HuH-7 (cell line): Measurements from ENCODE around the gene CD46.
"Not testable (repeated sequence)": the region's sequence is repeated elsewhere in the genome, so short reads cannot be mapped to it uniquely, and the experiment has no call there.

ENCODE experiments used
- DNase-seq: peaks from one replicate; pipeline ENCODE4 v3.0.0; 2011; ENCODE audit warnings: low spot score

Gene CD46

DNA sequence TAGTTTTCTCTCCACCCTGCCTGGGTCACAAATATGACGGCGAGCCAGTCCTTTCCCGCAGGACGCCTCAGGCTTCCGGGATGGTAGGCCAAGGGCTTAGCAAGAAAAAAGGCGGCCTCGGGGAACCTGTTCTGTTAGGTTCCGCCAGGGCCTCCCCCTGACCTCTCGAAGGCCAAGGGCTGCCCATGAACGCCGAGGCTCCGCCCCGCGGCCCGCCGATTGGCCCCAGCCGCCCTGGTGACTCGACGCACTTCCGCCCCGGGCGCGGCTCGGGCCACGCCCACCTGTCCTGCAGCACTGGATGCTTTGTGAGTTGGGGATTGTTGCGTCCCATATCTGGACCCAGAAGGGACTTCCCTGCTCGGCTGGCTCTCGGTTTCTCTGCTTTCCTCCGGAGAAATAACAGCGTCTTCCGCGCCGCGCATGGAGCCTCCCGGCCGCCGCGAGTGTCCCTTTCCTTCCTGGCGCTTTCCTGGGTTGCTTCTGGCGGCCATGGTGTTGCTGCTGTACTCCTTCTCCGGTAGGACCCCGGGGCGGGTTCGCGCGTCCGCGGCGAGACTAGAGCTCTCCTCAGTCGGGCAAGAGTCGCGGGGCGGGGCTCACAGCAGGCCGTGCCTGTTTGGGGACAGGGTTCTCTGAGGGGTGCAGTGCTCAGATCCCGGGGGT is at the start of gene CD46:
Gene CD46 (plus strand): TSS at position 265 of the 666 bp plus-strand sequence. CDS start 159 bp downstream, at position 424.
- DNase-seq, result peak; percentile 81

DNA sequence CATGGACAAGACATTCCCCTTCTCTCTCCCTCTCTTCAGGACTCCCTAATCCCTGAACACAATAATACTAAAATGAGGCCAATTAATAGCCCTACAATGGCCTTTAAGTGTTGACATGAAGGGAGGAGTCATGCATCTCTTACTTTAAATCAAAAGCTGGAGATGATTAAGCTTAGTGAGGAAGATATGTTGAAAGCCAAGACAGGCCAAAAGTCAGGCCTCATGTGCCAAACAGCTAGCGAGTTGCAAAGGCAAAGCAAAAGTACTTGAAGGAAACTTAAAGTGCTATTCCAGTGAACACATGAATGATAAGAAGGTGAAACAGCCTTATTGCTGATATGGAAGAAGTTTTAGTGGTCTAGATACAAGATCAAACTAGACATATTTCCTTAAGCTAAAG is 49.5 kb upstream of the CD46 start:
- DNase-seq, result no peak

DNA sequence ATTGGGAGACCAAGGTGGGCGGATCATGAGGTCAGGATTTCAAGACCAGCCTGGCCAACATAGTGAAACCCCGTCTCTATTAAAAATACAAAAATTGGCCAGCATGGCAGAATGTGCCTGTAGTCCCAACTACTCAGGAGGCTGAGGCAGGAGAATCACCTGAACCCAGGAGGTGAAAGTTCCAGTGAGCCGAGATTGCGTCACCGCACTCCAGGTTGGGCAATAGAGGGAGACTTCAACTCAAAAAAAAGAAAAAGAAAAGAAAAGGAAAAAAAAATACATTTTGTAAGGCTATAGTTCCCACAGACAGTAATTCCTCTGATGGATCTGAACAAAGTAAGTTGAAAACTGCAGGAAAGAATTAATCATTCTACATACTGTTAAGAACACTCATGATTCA is 48.1 kb upstream of the CD46 start:
- no peak for DNase-seq

DNA sequence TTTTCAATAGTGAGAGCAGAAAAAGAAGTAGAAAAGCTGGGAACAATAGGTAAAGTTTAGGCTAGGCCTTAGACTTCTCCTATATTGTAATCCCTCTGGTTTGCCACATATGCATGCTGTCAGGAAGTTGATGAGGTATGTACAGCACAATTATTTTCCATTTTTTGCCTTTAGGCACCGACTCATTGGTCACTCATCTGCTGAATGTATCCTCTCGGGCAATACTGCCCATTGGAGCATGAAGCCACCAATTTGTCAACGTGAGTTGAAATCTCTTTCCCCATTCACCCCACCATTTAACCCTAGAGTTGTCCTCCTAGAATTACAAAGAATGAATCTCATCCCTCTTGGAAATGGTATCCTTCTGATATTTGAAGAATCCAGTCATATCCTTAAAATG is 43.9 kb upstream of the CD46 start:
- not testable (repeated sequence) for DNase-seq

DNA sequence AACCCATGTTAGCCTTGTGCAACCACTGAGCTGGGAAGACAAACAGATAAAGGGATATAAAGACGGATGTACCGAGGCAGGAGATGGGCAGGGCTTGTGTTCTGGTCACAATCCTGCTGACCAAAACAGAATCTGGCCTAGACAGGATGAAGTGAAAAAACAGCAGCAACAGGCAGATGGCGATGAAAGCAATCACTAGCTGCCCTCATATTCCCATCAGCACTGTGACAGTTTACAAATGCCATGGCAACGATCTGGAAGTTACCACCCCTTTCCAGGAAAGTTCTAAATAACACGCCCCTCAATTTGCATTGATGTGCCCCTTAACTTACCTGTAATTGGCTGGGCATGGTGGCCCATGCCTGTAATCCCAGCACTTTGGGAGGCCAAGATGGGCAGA is 40.6 kb upstream of the CD46 start:
- DNase-seq, result peak; percentile 33

DNA sequence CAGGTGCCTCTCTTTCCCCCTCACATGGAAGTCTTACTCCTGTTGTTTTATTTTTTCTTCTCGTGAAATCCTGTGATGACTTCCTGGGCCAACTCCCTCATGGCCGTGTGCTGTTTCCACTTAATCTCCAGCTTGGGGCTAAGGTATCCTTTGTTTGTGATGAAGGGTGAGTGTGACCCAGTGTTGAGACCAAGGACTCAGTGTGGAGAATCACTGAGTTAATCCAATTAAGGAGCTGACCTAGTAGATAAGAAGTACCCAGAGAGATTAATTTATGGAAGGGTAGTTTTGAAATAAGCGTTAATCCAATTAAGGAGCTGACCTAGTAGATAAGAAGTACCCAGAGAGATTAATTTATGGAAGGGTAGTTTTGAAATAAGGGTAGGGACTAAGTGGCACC is 39.2 kb upstream of the CD46 start:
- not testable (repeated sequence) for DNase-seq

DNA sequence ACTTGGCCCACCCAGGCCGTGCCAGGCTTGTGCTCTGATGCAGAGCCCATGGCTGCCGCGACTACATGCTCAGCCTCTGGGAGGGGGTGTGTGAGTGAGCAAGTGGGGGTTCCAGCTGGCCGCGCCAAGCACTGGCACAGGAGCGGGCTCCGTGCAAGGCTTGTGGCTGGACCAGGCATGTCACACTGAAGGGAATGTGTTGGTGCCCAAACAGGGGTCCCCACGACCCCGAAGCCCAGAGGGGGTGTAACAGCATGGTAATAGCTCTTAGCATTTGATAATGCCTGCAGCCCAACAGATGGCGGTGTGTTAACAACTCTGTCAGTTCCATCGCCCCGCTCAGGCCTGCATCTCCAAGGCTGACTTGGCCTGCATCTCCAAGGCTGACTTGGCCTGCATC is 38.3 kb upstream of the CD46 start:
- no peak for DNase-seq

DNA sequence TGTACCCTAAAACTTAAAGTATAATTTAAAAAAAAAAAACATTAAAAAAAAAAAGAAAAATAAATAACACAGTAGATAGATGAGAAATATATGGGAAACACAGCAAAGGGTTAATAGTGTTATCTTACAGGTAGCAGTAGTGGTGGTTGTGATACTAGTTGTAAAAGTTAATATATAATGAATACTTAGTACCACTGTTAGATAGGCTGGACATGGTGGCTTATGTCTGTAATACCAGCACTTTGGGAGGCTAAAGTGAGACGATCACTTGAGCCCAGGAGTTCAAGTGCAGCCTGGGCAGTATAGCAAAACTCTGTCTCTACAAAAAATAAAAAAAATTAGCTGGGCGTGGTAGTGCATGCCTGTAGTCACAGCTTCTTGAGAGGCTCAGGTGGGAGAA is 32.6 kb upstream of the CD46 start:
- DNase-seq, result peak; percentile 39

DNA sequence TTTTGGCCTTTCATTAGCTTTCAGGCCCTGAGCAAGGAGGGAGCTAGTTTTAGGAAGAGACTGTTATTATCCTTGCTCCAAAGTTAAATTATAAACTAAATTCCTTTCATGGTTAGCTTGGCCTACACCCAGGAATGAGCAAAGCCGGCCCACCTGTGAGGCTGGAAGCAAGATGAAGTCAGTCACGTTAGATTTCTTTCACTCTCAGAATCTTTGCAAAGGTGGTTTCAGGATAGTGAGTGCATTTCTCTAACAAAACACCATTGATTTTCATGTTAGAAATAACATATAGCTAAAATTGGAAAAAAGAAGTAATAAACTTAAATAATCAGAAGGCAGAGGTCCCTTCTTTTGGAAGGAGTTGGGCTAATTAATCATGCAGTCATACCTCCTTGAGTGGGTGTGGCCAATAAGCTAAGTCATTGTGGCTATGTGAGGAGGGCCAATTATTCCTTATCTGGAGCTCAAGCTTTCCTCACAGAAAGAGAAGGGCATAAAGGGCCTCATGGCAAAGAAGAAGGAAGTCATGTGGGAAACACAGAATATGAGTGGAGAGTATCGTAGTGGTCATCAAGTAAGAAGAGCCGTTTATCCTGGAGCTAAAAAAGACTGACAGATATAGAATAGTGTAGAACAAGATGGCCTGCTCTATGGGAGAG is 23.5 kb upstream of the CD46 start:
- DNase-seq, result not testable (repeated sequence)

DNA sequence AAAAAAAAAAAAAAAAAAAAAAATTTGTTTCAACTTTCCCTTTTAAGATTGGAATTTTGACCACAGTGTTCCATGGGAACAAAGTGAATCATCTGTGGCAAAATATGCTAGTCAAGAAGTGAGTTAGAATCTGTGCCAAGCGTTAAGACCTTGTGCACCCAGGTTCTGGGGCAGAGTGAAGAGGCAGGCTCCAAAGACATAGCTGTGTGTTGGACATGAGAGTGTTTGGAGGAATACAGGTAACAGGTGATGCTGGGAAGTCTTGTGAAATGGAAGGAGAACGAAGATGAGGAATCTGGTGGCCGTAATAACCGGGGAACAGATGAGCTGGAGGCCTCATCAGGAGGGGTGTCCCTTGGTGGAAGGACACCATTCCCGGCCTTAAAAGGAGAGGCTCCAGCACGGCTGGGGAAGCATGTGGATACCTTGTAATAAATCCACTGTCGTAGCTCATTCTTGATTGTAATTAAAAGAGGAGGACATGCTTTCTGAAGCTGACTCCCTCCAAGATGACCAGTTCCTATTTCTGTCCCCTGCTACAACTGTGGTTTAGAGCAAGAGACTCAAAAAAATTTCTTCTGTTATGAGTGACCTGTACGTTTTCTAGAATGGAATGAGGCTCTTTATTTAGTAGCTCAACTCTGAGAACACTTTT is 14.2 kb upstream of the CD46 start:
- DNase-seq, result not testable (repeated sequence)

DNA sequence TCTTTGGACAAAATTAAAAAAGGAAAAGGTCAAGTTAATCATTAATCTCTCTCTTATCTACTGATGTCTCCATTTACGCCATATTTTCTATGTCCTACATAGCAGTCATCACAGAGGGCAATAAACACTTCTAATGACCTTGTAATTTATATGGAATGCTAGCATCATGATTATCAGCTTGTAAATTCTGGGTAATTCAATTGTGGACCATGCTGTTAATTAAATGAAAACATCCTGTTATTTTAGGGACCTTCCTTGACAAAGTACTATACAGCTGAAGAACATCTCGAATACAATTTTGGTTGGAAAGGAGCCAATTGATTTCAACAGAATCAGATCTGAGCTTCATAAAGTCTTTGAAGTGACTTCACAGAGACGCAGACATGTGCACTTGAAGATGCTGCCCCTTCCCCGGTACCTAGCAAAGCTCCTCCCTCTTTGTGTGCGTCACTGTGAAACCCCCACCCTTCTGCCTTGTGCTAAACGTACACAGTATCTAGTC is 13.6 kb upstream of the CD46 start:
- peak; percentile 39 for DNase-seq

DNA sequence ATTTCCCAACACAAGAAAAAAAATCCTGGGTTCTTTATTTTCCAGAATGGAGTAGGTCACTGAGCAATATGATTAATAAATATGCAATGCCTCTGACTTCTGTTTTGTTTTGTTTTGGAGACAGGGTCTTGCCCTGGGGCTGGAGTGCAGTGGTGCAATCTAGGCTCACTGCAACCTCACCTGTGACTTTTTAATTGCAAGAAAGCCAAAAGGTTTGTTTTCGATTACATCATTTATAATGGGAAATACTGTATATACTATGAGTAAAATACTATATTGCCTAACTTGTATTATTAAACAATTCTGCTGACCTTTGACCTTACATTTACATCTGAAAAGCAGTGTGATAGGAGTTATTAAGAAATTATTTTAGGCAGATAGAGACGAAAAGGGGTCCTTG is 11.6 kb upstream of the CD46 start:
- no peak for DNase-seq

DNA sequence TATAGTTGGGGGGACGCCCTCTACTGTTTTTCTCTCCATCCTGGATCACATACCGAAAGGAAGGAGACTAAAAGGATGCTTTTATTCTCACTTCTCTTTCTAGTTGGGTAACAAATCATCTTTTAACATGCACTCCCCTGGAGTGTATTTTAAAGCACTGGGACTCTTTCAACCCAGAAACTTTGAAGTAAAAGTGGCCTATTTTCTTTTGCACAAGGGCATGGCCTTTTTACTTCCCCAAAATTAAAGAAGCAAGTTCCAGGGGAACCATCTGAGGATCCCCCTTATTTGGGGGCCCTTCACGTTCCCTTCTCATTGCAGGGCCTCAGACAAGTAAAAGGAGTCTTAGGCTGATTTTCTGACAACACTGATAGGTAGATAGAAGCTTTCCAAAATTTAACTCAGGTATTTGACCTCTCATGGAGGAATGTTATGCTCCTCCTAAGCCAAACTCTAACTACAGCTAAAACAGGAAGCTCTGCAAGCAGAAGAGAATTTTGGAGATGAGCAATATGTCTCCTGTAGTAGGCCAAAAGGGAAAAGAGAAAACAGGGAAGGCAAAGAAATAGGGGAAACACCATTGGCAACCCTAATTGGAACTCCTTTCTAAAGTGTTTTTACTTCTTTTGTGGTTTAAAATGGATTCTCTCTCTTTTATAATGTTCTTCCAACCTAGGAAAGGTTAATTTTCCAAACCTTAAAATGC is 8.9 kb upstream of the CD46 start:
- DNase-seq, result no peak

DNA sequence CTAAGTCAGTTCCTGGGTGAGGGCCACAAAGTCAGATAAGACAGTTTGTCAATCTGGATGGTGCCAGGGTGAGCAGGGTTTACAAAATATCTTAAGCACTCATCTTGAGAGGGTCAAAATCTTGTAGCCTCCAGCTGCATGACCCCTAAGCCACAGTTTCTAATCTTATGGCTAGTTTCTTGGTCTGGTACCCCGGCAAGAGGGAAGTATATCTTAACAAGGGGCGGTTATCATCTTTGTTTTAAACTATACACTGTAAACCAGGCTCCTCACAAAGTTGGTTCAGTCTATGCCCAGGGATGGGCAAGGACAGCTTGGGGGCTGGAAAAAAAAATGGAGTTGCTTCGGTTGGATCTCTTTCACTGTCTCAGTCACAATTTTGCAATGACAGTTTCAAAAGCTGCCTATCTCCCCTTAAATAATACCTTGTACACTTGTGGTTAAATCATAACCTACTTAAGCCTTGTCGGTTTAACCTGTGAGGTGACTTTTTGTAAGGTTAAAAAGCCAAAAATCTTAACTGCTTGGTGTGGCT is 7.8 kb upstream of the CD46 start:
- no peak for DNase-seq

DNA sequence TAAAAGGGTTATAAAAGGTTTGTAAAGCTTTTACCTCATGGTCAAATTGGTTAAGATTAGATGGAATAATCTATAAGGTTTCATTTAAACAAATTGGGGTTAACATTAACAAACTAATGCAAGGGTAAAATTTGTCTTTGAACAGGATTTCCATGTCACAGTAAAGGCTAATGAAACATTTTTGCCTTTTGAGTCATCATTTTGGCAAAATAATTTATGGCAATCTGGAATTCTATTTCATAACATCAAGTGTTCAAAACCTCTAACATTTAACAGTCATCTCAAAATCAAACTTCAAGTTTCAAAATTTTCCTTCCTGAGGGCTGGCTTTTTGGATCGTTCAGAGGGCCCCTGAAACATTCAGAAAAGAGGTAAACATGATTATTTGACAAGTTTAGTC is 6.6 kb upstream of the CD46 start:
- DNase-seq, result no peak

DNA sequence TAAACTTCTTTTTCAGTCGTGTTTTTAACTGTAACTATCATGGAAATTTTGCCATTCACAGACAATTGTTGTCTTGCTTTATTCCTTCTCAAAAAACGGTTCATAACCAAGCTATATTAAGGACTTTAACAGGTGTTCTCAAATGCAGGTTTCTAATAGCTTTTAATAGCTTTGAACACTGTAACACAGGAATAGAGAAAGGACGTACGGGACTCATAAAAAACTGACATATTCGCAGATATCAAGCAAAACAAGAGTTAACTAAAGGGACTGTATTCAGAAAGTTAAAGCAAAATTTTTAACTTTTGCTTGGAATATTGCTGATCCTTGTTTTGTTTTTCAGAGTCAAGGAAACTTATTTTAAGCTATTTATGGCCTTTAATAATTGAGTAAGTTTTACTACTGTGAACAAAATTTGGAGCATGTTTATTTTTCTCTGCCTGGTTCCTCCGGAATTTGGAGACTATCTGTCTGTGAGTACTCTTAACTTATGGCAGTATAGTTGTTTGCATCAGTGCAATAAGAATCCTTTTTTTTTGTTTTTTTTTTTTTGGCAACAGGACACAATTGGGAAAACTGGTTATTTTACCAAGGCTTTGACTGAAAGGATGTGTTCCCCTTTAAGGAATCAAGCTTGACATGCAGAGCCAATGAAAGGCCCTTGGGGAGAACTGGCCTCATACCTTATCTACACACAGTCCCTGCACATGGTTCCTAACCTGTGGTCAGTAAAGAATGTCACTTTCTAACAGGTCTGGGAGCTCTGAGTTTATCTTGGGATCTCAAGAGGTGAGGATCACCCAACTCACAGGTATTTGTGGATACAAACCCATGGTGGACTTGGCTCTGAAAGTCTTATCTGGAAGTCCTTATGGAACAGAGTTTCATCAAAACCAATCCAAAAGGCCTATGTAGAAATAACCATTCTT is 5.8 kb upstream of the CD46 start:
- DNase-seq, result no peak

DNA sequence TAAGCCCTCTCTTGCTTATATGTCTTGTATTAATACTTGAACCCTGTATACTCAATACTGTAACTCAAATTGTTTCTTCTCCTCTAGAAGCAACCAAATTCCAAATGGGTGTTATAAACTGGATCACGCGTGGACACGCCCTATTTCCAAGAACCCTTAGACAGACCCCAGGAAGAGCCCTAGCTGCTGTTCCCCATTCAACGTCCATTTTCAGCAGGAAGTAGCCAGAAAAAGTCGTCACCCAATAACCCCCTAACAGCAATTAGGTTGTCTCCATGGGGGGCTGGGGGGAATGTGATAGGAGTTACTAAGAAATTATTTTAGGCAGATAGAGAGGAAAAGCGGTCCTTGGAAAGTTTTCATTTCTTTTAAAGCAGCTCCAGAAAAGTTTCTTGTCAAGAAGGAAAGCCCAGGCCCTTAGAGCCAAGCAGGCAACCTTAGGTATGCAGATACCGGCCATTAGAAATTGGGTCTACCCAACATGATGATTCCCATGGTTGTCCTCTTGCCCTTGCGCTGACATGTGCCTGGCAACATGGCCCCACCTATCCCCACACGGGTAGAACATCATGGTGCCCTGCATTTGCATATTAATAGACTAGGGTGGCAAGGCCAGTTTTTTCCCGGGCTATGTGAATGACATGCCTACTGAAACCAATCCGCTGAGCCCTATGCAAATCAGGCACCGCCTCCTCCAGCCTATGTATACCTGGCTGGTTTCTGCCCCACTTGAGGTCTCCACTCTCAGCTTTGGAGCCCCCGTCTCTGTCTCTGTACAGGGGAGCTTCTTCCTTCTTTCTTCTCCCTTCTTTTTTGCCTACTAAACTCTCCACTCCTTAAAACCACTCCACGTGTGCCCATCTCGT is 4.0 kb upstream of the CD46 start:
- DNase-seq, result no peak

DNA sequence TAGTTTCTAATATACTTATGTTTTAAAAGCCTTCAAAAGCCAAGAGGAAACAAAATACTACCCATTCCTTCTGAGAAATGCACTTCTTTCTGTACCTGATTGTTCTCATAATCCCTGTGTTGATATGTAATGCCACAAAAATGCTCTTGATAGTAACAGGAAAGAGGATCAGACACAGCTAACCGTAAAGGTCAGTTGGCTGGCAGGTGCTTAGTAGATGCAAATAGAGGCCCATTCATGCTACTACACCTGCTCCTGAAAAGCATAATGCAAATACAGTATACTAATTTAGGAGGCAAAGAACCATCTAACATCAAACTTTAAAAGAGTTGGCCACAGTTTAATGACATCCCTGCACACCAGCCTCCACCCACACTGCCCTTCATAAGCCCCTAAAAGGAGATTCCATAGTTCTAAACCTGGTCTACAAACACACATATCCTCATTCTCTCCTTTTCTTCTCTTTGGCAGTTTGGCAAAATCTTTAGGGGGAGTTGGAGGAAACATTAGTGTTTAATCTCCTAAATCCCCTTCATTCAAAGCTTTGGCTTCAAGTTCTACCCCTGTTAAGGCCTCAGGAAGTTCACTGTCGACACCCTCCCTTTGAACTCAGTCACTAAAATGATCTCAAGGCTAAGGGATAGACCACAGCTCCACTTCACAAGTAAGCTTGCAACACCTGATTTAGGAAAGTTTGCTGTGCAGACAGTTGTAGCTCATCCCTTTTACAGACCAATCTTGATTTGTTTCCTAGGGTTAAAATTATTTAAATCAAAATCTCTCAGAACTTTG is 2.9 kb upstream of the CD46 start:
- no peak for DNase-seq

DNA sequence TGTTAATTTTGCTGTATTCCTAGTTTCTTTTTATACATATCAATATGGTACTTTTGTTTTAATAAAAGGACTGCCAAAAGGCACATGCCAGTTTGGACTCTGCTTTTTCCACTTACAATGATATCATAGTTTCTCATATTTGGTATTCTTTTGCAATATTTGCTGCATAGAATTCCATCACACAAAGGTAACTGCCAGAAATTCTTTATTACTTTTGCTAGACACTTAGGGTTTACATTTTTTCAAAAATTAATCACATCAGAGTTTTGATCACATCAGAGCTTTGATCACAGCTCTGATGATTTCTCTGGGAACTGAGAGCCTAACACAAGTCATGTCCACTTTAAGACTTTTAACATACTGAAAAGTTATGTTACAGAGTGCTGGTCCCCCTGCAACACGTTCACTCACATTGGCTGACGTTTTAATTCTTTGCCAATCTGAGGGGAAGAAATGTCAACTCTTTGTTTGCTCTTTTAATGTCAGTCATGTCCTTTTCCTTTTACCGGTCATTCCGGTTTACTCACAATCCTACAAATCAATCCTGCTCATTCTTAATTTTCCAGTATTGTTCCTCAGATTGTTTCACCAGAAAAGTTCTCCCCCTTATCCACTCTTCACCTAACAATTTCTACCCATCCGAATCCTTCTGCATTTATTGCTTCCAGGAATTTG is 1.1 kb upstream of the CD46 start:
- no peak for DNase-seq
